Stimulated activated CD4-positive, alpha-beta T cell treated with anti-CD3 and anti-CD28 coated beads, Interleukin-4, amount 100 ng/mL, for 1 hour (primary cell): ENCODE data around the gene CCL1.
A peak's percentile ranks its signal among the peaks of the same experiment; 100 is the strongest.
"Not testable (repeated sequence)": the region's sequence is repeated elsewhere in the genome, so short reads cannot be mapped to it uniquely, and the experiment has no call there.

Source experiments
- DNase-seq: peaks from one replicate; pipeline ENCODE4 v3.0.0-alpha.2; 2020

The CCL1 gene

DNA sequence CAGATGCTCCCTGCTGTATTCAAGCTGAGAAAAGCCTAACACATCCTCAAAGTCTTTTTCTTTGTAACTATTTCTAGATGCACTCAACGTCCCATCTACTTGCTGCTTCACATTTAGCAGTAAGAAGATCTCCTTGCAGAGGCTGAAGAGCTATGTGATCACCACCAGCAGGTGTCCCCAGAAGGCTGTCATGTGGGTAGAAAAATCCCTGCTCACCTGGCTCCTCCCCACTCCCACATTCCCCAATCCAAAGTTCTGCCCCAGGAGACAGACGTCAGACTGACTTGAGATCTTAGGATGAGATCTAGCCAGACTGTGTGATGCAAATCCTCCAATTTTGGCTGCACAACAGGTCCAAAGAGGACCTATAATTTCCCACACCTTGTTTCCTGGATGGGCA lies 5.6 kb downstream of the CCL1 start:
- DNase-seq, result no peak

- no peak for DNase-seq
Measured at GRCh38 chr17:34356194-34356593, 6.8 kb downstream of the CCL1 start, which contains the start of gene CCL13. CCL13 (plus strand) TSS chr17:34356480; CDS start chr17:34356527, 47 bp downstream.

DNA sequence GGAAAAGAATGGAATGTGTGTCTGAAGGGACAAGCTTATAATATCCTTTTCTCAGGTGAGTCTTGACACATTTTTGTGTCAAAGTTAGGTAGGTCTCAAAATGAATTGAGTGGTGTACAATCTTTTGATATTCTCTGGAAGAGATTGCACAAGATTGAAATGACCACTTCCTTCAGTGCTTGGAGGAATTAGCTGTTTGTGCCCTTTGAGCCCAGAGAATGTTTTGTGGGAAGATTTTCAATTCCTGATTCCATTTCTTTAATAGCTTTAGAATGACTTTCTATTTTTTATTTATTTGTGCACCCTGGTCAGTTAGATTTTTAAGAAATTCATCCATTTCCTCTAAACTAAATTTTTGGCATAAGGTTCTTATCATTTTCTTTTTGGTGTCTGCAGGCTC lies 8.4 kb downstream of the CCL1 start:
- no peak for DNase-seq

DNA sequence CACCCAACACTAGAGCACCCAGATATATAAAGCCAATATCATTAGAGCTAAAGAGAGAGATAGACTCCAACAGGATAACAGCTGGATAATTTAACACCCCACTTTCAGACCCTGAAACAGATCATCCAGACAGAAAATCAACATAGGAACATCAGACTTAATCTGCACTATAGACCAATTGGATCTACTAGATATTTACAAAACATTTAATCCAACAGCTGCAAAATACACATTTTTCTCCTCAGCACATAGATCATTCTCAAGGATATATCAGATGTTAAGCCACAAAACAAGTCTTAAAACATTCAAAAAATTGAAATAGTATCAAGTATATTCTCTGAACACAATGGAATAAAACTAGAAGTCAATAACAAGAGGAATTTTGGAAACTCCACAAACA lies 10.8 kb downstream of the CCL1 start:
- DNase-seq, result no peak

DNA sequence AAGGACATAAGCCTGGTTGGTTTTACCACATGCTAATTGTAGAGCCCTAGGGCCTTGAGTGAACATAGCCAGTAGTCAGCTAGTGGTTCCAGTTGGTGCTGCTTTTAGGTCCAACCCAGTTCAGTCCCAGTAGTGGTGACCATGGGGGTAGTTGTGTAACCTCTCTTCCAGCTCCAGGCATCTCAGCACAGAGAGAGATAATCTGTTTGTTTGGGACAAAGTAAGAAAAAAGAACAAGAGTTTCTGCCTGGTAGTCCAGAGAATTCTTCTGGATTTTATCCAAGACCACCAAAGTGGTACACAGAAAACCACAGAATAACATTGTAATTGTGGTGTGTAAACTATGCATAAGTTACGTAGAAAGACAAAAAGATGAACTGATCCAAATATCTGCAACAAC lies 11.9 kb downstream of the CCL1 start:
- no peak for DNase-seq

GRCh38 chr17:34349751-34350150 lies 13.3 kb downstream of the CCL1 start:
- no peak for DNase-seq

DNA sequence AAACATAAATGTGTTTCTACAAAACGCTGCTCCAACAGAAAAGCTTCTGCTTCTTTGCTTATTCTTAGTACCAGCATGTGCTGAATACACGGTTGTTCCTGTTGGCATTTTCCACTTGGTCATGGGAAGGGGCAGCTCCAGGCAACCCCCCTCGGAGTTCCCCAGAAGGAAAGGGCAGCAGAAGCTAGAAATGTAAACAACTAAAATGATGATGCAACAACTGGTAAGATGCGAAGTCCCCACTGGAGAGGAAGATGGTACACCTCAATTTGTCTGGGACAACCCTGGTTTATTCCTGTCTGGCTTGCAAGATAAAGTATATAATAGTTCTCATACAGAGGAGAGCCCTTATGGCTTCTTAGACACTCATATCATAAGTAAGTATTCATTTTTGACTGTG lies 16.0 kb downstream of the CCL1 start:
- DNase-seq, result no peak

- DNase-seq, result no peak
Measured at GRCh38 chr17:34341916-34342315, 21.1 kb downstream of the CCL1 start.

DNA sequence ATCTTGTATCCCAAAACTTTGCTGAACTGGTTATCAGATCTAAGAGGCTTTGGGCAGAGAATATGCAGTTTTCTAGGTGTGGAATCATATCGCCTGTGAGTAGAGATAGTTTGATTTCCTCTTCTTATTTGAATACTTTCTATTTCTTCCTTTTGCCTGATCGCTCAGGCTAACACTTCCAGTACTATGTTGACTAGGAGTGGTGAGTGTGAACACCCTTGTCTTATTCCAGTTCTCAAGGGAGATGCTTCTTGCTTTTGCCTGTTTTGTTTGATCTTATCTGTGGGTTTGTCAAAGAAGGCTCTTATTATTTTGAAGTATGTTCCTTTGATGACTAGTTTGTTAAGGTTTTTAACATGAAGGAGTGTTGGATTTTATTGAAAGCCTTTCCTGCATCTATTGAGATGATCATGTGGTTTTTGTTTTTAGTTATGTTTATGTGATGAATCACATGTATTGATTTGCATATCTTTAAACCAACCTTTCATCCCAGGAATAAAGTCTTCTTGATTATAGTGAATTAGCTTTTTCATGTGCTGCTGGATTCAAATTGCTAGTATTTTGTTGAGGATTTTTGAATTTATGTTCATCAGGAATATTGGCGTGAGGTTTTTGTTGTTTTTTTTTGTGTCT lies 23.8 kb downstream of the CCL1 start:
- no peak for DNase-seq

- DNase-seq, result no peak
Measured at GRCh38 chr17:34337701-34338100, 25.3 kb downstream of the CCL1 start.

- not testable (repeated sequence) for DNase-seq
Measured at GRCh38 chr17:34327580-34327979, 35.5 kb downstream of the CCL1 start.

DNA sequence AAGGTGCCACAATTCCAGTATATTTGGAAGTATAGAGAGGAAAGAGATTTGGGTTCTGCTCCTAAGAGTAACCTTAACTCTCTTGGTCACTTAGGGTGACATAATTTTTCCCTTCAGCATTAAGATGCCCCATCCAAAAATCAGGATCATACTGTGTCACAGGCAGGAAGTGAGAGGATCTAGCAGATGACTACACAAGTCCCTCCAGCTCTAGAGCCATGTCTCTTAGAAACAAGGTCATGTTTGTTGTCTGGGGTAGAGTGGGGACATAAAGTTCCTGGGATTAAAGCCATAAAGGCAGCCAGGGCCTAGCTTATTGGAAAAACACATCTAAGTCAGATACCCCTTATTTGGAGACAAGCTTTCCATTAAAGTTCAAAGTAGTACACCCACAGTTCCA lies 41.1 kb downstream of the CCL1 start:
- no peak for DNase-seq

DNA sequence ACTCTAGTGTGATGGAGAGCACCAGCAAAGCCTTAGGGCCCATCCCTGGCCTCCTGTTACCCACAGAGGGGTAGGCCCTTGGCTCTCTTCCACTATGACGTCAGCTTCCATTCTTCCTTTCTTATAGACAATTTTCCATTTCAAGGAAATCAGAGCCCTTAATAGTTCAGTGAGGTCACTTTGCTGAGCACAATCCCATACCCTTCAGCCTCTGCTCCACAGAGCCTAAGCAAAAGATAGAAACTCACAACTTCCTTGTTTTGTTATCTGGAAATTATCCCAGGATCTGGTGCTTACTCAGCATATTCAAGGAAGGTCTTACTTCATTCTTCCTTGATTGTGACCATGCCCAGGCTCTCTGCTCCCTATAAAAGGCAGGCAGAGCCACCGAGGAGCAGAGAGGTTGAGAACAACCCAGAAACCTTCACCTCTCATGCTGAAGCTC lies 44.0 kb downstream of the CCL1 start, which contains the start of gene CCL8:
Gene CCL8 (plus strand): TSS at position 397 of the 445 bp plus-strand sequence. CDS start 67 bp downstream, outside the sequence.
- DNase-seq, result no peak

- DNase-seq, result peak; percentile 3
Measured at GRCh38 chr17:34318474-34318873, 44.6 kb downstream of the CCL1 start.

DNA sequence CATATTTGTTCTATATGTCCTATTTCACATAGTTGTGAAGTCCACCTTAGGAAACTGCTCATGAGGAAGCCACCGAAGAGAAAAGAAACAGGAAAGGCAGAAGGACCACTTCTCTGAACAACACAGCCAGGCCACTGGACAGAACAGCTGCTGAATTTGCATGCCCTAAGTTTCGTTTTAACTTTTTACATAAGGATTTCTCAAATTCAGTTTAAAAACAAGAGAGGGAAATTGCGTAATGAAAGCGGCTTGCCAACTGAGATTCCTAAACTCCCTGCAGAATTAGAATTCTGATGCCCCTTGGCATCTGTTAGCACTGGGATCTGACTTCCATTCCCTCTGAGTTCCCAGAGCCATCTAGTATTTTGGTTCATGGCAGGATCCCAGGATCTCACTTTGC lies 48.8 kb downstream of the CCL1 start:
- DNase-seq, result no peak

- DNase-seq, result no peak
Measured at GRCh38 chr17:34313164-34313563, 49.9 kb downstream of the CCL1 start.

GRCh38 chr17:34312080-34312479 lies 51.0 kb downstream of the CCL1 start:
- DNase-seq, result no peak

GRCh38 chr17:34311291-34311690 lies 51.7 kb downstream of the CCL1 start:
- DNase-seq, result no peak
